AG08395 (cell line): ENCODE data around the gene WIPF2.

Experiments used
- DNase-seq: peaks from one replicate; pipeline ENCODE4 v3.0.0; 2012; ENCODE audit warnings: mixed read lengths, low spot score

The WIPF2 gene

DNA sequence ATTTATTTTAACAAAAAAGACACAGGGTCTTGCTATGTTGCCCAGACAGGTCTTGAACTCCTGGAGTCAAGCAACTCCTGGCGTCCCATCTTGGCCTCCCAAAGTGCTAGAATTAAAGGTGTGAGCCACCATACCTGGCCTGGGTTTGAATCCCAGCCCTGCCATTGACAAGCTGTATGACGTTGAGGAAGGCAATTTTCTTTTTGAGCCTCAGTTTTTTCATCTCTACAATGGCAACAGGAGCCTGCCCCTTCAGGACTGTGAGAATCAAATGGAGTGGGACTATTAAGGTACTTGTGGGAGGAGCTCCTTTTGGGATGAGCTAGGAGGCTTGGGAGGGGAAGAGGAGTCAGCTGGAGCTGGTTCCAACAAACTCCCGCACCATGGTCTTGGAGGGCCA is 96.1 kb downstream of the WIPF2 start:
- no peak for DNase-seq

DNA sequence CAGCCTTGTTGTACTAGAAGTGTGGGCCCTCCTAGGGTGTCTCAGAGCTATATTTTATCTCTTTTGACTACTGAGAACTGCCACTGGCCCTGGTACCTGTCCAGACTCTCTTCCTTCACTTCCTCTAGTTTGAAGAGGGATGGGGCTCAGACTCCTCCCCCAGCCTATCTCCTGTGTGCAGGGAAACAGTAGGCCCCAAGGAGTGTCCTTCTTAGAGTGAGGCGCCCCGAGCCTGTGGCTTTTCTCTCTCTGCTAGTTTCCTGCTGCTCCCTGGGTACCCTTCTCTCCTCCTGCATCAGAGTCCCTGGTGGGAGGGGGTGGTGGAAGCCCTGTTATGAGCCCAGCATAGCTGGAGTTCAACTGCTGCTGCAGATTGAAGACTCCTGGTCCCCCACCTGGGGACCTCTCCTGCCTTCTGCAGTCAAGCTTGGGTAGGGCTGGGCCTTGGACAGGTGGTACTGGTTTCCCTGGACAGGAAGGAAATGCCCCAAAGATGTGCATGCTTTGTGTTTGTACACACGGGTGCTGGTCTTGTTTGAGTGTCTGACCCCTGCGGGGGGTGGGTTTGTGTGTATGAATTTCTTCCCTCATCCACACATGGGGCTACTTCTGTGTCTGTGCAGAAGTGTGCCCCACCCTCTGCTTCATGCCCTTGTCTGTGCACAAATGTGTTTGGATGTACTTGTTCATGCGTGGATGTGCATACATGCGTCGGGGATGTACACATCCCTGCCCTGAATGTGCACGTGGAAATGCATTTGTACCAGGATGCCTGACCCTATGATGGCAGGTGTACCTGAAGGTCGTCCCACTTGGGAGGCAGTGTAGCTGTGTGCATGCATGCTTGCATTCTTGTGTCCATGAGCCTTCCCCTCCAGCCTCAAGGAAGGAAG is 96.8 kb downstream of the WIPF2 start:
- no peak for DNase-seq

DNA sequence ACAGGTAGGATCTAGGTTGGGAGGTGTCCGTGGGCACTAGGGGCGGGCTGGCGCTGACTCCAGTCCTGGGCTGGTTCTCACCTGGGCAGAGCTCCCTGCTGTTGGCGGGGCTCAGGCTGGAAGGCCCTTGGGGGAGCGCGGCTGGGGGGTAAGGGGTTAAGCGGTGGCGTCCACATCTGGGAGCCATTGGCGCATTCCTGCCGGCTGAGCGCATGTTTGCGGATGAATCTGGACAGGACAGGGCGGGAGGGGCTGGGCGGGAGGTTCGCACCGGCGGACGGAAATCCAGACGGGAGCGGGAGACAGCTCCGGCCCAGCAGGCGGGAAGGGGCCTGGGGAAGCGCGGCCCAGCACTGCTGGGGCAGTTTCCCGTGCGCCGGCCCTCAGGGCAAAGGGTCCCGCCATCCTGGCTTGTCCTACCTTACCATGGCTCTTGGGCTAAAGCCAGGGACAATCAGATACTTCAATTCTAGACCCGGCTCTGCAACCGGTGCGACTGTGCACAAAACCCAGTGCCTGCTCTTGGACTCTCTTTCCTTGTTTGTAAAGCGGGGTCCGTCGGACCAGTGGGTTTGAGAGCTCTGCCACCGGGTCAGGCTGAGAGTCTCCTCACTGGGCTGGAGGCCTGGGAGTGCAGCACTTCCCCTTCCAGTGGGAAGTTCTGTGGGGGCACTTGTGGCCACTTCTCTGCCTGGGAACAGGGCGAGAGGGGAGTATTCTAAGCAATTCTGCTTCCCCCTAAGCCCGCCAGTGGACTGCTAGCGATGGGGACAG is 97.7 kb downstream of the WIPF2 start:
- peak; percentile 81 for DNase-seq

DNA sequence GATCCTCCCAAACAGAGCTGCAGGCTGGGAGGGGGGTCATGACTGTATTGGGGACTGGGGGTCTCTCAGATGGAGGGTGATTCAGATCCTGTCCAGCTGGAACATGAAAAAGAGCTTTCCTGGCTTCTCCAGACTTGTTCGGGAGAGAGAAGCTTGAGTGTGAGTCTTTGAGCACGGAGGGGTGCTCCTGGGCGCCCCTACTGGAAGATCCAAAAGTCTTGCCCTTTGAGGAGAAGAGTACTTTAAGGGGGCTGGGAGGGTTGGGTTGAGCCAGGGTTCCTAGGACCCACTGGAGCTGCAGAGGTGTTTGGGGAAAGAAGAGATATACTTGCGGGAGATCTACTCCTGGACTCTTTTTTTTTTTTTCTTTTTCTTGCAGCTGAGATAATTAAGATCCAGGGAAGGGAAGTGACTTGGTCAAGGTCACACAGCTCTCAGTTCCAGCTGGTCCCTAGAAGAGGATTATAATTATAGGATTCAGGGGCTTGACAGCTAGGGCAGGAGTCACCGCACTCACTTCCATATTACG is 98.3 kb downstream of the WIPF2 start:
- peak; percentile 64 for DNase-seq

DNA sequence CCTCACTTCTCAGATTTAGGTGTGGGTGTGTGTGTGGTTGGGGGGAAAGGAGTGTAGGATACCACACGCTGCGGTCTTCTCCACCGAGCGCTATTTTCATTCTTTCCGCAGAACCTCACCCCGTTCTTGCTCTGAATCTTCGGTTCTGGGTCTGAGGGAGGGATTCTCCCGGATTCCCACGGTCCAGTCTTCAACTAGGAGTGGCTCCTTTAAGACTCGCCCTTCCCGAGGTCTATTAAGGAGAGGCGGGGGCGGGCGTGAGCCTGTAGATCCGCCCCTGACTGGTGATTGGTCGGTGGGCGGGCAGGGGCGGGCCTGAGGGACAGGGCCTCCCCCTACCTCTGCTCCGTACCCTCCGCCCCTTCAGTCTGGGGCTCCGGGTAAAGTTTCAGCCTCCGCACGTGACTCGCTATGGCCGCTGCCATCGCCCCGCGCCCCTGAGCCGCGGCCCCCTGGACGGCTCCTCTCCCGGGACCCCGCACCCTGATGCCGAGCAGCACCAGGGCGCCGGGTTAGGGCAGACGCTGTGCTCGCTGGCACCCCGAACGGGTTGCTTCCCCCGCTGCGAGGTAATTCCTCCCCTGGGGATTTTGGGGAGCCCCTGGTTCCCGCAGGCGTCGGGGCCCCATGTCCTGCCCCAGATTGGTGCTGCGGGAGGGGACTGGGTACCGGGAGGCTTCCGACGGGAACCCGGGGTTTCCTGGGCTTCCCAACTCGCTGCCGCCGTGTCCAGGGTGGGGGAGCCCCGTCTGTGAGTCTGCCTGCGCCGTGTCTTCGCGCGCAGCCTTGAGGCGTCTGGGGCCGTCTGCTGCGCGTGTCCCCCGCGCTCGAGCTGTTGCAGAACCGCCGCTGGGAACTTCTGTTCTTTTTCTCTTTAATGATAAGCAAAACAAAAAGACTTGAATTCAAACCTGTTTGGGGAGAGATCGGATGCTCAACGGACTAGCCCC is 99.1 kb downstream of the WIPF2 start:
- DNase-seq: peak; percentile 98

DNA sequence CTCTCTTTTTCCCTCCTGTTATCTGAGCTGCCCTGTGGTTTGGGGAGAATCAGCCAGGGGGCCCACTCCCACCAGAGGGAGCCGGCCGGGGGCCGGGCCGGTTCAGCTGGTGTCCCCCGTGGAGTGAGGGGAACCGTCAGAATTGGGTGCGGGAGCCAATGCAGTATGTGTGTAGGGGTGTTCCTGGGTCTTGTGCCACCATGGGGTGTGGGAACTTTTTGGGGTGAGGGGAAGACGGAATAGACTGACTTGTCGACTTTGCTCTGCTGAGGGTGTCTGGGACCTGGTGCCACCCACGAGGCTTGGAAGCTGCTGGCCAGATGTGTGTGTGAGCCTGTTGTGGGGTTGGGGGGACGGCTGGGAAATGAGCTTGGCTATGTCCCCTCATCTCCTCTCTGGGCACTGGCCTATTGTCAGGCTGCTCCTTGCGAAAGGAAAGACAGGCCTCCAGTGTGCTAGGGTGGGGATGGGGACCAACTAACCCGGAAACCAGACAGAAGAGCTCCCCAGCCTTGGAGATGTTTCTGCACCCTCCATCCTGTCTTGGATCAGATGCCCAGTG is 99.8 kb downstream of the WIPF2 start:
- no peak for DNase-seq

DNA sequence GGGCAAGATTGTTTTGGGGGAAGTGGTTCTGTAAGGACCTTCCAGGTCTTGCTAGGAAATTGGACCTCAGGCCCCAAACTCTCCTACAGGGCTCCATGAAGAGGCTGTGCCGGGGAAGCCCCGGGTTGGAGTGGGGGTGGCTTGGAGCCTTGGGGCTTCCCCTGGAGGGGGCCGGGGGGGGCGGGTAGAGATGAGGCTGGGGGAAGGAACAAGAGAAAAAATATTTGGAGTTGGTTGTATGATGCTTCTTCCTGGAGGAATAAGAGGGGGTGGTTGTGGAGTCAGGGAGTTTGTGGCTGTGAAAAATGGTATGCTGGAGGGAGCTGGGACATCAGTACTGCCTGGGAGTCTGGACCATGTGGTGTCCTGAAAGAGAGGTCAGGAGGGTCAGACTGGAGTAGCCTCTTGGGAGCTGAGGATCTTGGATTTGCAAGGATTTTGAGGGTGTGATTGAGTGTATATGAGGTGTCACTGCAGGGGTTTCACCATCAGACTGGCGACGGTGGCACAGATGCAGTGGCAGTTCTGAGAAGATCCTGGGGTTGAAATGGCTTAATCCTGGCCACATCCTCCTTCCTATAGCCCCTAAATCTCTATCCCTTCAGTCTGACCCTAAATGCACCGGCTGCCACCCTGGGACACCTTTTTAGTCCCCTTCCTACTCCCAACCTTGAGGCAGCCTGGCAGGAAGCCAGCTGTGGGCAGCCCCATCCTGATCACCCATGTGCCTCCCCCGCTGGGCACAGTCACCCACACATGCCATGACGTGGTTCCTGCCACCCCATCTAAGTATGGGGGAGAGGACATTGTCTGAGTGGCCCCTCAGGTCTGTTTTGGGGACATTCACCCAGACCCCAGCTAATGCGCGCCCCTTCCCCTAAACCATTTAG is 100.8 kb downstream of the WIPF2 start:
- no peak for DNase-seq

DNA sequence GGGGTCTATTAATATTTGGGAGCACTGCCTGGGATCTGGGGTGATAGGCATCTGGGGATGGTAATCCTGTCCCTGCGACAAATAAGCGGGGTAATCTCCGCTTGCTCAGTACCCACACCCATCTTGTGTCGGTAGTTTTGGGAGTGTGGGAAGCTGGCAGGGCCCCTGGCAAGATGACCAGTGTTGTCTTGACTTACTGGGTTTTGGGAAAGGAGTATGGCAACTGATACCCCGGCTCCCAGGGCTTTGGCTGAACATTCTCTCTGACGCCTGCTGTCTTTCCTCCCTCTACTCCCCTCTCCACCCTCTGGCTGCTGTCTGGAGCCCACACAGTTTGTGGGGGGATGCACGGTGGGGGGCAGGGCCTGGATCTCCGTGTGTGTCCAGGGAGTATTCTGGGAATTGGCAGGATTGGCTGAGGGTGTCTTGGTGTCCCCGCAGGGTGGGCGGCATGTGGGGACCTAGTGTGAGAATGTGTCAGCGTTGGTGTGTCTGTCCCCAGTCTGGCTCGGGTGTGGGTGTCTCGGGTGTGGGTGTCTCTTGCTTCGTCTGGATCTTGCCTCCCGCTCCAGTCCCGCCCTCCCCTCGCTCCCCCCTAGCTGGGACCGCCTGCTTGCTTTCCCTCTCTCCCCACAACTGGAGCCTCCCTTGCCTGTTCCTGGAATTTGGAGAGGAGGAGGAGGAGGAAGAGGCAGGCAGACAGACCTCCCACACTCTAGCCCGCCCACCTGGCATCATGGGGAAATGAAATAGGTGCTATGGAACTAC is 101.8 kb downstream of the WIPF2 start:
- DNase-seq: no peak

DNA sequence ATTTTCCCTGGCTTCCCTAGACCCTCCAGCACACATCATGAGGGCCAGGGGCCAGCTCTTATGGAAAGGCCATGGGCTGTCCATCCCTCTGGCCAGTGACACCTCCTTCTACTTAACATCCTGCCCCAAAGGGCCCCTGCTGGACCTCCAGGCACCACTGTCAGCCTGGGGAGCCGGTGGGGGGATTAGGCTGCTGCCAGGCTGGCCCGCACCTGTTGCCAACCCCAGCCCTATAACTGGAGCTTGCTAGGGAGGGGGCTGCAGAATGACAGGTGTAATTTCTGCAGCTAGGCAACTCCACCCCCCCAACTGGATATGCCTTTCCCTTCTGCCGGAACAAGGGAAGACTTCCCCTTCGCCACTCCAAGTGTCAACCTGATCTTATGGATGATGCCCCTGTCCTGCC is 102.4 kb downstream of the WIPF2 start:
- DNase-seq: no peak

DNA sequence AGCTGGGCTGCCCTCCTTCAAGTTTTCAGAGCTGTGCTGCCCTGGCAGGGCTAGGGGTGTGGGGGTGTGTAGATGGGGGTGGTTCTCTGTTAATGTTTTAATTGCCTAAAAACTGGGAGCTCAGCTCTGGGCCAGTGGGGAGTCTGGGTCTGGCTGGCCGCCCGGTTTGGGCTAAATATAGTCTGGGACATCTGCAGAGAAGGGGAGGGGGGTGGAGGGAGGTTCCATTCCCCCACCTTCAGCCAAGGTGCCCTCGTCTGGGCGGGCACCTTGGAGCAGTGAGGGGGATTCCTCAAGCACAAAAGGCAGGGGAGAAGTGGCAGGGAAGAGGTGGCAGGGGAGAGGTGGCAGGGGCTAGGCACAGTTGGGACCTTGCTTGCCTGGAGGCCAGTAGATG is 102.9 kb downstream of the WIPF2 start:
- no peak for DNase-seq

DNA sequence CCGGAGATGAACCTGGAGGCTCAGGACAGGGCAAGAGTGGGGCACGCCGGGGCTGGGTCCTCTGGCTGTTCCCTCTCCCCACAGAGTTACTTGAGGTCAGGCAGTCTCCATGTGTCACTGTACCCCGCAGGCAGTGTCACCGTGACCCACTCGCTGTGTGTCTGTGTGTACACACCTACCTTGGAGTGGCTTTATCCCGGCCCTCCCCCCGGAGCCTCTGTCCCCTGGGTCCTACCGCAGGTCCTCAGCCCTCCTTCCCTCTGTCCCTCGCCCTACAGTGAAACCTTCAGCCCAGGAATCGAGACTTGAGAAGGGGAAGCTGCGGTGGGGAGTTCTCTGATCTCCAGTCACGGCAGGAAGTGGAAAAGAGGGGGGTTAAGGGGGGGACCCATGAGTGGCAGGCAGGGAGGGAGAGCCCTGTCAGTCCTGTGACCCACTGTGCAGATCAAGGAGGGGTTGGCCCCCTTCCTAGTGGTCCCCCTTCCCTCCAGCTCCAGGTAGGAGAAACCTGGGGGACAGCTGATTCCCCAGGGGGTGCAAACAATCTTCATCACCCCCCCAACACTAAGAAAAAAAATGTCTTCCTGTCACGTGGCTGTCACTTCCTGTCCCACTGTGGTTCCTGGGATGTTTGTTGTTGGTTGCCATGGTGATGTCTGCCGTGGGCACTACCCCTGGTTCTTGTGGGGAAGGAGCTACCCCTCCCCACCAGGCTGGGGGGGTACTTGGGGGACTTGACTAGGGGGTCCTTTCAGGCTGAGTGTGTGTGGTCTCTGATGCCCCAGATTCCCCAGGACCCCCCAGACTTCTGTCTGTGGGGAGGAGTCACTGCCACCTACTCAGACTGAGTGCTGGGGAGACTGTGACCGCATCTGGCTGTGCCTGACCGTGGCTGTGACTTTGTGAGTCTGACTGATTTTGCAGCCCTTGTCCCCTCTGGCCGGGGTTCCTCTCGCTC is 103.5 kb downstream of the WIPF2 start:
- DNase-seq: peak; percentile 91

DNA sequence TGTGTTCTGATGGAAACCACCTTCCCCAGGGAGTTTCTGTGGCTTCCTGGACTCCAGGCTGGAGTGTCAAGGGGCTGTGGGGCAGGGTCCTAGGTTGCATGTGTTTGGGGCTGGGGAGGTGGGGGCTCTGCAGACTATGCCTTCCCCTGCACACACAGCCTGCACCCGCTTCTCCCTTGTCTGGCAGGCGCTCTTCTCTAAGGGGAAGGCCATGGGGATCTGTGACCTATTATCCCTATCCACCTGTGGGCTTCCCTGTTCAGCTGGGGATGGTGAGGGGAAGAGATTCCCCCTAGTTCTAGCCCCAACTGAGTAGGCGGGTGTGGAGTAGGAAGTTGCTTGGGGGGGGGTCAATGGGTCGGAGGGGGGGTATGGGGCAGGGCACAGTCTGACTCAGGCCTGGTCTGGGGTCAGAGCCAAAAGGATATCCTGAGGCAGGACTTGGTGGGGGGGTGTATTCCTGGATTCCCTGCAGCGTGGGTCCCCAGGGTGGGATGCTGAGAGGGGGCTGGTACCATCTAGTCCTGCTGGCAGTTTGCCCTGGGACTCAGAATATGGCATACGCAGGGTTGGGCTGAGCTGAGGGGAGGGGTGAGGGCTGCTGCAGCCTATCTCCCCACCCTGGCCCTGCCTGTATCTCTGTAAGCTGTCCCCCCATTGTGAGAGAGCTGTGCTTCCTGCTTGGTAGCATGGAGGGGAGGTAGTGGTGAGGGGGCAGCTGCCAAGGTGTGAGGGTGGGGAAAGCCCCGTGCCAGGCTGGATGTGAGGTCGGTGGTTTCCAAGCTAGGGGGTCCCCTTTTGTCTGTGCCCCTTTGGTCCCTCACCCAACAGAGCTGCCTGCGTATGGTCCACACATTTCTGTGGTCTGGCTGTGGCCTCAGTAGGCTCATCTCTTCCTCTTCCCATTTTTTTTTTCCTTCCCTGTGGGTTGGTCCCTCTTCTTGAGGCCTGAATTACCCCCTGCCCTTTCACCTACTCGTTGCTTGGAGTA is 104.6 kb downstream of the WIPF2 start:
- peak; percentile 76 for DNase-seq

DNA sequence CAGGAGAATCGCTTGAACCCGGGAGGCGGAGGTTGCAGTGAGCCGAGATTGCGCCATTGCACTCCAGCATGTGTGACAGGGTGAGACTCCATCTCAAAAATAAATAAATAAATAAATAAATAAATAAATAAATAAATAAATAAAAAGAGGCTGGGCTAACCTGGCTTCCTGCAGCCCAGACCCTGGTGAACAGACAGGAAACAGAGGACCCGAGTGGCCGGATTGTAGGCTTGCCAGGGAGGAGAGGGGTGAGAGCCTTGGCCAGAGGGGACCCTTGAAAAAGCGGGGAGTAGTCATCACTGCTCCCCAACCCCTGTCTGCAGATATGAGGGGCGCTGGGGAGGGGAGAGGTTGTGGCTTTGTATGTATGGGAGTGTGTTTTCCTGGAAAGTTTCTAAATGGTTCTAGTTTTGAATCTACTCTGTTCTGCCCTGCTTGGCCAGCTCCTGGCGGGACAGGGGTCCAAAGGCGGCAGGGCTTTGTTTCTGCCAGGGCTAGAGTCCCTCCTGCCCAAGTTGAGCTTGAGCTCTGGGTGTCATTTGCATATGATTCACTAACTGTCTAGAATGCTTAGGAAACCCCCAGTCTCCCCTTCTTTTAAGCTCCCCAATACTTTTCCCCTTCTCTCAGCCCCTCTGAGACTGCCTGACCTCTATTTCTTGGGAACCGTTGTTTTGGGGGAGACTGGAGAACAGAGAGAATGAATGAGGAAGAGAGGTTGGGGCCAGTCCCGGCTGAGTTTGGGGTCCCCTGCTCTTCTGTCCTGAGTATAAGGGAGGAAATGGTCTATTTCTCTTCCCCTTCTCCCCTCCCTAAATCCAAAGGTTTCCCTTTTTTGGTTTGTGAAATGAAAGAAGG is 106.3 kb downstream of the WIPF2 start:
- no peak for DNase-seq

DNA sequence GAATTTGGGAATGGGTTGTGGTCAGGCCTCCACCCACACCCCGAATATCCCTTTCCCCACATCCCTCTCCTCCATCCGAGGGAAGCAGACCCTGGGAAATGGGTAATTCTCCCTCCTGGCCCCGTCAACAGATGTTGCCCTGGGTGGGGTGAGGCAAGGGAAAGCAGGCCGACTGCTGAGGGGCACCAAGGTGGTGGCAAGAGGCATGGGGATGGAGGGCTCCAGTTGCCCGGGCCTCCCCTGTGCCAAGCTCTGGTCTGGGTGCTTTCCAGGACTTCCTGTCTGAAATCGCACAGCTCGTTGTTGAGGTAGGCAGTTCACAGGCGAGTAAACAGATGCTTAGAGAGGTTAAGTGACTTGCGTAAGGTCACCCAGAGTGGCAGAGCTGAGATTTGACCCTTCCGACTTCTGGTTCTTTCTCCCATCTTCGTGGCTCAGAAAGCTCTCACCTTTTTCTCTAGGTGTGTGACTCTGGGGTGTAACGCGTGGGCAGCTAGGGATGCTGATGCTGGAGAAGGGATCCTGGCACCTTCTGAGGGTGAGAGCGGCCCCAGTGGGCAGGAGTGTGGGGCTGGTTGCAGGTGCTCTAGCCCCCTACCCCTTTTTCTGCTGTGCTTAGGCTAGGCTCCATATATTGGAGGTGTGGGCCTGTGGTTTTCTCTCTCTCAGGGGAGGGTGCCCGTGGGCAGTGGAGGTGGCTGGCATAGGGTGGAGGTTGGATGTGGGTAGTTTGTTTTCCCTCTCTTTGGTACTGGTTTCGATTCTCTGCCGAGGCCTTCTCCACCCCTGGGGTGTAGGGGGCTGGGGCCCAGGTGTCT is 107.1 kb downstream of the WIPF2 start:
- DNase-seq: no peak

DNA sequence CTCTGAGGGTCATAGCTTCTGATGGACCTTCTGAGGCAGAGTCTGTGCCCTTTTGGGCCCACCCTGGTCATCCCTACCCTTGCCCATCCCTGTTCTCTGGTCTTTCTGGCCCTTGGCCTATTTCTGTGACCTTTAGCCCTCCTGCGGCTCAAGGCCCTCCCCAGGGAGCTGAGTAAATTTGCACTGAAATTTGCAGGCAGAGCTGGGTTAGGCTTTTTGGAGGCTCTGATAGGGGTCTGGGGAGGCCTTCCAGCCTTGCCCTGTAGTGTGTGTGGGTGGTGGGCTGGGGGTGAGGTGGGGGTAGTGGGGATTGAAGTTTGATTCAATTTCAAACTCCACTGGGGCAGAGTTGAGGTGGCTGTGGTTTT is 107.7 kb downstream of the WIPF2 start:
- no peak for DNase-seq
